GM19397 (cell line): ENCODE results near the gene NINJ2.

Experiments used
- ATAC-seq: cut with Tn5 transposase; IDR thresholded peaks from one replicate; pipeline ENCODE4 v1.9.1; 2021; ENCODE audit warnings: mild to moderate bottlenecking, moderate library complexity; ENCODE audit not compliant: unreplicated experiment

Gene NINJ2

DNA sequence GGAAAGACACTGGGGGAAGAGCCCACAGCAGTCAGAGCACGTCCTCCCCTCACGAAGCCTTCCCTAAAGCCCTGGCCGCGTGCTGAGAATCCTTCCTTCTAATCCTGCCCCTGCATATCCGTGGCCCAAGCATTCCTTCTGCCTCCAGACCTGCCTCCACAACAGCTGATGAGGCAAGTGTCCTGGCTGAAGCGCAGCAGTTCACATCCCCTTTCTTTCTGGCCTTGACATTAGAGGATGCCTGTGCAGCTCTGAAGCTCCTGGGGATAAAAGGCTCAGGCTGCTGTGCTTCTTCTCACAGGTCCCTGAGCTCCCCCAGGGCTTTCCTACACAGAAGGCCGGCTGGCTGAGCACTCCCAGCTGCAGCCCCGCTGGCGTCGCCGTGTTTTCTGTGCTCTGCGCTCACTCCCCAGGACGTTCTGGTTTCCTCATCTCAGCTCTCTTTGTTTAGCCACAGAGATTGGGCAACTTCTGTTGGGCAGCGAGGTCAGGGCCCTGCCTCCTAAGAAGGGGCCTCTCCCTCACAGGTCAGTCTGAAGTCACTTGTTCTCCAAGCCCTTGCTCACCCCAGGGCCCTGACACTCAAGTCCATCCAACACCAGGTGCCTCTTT, 45.8 kb downstream of the NINJ2 start:
- no peak for ATAC-seq

DNA sequence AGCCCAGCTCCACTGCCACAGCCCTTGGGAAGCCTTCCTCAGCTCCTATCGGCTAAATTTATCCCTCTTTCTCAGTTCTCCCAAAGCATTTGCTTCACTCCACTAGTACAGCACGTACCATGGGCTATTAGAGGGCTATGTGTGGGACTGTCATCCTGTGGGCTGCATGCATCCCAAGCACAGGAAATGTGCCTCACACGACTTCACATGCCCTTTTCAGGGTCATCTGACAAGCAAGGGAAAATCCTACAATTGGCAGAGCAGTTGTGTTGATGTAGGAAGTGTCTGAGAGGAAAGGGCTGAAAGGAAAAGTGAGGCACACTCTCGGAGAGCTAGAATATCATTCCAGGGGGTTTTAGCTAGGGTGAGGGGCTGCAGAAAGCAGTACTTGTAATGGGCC, 47.6 kb downstream of the NINJ2 start:
- ATAC-seq, result no peak

DNA sequence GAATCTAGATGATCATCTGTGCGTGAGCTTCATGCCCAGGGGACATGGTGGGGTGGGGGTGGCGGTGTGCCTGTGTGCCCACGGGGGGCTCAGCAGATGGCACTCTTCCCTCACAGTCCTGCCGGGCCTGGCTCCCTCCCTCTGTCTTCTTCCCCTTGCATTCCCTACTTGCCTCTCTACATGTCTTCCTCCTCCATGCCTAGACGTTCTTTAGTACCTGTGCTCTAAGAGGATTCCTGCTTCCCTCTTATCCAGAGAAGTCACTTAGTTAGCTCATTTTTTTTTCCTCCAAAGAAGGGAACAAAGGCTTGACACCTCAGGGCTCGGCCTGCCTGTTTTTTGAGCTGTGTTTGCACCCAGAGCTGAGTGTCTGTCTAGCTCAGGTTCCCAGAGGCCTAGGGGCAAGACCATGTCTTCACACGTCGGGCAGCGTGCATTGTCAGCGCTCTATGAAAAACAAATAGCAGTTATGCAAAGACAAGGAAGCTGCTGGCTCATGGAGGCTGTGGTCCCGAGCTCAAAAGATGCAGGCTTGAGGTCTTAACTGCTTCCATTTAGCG, 48.8 kb downstream of the NINJ2 start:
- no peak for ATAC-seq

DNA sequence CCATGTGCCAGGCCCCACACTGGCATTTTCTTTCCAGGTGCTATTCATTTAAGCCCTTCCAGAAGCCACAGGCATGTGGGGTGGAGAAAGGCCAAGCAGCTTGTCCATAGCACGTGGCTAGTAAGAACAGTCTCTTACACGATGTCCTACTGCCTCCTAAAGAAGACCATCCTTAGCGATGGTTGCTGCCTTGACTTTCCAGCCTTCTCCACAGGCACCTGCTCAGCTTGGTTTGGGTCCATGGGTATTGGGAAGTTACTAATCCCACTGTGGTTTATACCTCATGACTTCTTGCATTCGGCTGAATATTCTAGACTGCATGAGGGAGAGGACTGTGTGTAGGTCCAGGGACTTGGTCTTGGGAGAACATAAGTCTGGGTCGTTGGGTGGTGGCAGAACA, 49.2 kb downstream of the NINJ2 start:
- ATAC-seq, result no peak

DNA sequence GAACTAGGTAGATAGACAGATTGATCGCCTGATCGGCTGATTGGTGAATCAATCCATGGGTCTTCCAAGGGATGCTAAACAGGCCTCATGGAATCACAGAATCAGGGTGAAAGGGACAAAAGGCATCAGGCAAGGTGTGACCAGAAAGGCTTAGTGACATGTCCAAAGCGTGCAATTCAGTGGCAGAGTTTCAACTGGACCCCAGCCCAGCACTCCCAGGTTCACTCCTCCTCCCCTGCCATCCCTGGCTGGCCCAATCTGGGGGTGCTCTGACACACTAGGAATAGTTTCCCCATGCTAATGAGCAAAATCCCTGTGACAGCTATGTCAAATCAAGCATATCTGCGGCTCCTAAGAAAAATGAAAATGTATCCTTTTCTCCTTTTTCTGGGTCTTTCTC, 50.4 kb downstream of the NINJ2 start:
- no peak for ATAC-seq

DNA sequence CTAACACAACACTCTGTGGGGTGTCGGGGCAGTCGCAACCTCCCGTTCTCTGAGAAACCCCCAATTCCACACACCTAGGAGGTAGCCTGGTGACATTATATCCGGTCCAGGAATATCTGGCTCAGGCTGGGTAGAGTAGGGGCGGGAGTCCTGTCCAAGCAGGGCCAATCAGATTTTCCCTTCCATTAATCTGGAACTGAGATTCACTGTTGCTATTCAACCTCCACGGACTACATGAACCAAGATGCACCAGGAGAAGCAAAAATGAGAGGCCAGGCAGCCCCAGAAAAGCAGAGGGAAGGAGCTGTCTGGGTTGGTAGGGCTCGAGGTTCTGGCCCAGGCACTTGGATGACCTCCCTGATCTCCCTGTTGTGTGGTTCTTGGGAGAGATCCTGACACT, 51.0 kb downstream of the NINJ2 start:
- ATAC-seq, result no peak

DNA sequence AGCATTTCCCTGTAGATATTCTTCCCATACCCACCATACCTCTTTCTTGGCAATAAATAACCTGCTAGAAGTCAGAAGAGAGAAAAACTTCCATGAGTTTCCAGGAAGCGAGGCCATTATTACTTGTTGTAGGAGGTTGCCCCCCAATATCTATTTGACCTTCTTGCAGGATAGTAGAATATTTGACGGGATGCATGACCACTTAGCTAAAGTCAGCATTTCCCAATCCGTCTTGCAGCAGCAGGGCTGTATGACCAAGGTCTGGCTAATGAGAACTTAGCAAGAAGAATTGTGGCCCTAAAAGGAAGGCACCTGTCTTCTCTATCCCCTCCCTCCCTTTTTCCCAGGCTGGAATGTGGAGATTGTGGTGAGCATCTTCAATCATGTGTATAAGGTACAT, 51.5 kb downstream of the NINJ2 start:
- no peak for ATAC-seq

DNA sequence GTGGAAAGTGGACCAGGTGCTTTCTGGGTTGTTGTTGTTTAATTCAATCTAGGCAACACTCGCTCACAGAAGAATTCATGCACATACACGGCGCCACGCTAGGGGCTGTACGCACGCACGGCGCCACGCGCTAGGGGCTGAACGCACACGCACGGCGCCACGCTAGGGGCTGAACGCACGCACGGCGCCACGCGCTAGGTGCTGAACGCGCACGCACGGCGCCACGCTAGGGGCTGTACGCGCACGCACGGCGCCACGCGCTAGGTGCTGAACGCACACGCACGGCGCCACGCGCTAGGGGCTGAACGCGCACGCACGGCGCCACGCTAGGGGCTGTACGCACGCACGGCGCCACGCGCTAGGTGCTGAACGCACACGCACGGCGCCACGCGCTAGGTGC, 54.3 kb downstream of the NINJ2 start:
- no peak for ATAC-seq

DNA sequence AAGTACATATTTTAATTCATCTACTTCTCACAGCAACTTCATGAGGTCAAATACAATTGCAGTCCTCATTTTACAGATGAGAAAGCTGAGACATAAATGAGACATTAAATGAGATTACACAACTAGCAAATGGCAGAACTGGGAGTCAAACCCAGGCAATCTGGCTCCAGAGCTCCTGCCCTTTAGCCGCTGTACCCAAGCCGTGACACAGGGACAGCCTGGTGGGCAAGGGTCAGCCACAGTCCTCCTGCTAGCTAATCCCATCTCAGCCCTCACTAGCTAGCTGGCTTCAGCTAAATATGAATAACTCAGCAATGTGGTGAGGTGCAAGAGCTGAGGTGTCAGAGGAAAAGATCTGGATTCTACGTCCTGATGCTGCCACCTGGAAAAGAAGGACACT, 54.8 kb downstream of the NINJ2 start:
- ATAC-seq, result no peak

DNA sequence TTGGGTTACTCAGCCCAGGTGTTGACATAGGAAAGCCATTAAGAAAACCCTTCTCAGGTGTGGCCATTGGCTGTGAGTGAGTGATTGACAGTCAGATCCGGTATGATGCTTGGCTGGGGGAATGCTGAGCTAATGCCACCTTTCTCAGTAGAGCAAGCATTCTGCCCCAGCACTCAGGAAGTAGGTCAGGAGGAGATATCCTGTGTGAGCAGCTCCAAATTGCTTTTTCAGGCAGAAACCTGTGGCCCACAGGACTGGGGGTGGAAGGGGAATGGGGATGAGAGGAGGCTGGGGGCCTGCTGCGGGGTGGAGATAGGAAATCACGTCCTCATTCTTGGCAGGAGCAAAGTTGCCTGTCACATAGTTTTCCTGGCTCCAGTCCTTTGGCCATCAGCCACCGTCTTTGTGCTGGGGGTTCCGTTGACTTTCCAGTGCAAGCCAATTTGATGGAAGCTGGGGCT, 55.7 kb downstream of the NINJ2 start:
- no peak for ATAC-seq

DNA sequence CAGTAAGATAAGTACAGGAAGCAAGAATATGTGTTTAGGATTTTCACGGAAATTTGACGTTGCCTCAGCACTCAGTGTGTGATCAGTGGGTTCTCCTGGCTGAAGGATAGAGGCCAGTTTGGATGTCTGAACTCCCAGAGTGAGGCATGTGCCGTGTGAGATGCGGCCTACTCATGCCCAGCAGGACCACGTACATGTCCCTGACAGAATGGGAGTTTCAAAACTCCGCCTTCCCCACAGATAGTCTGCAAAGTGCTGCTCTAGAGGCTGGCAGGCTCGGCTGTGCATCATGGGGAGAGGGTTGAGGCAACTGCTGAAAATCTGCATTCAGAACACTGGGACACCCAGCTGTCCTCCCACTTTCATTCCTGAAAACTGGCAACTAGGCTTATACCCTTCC, 58.3 kb downstream of the NINJ2 start:
- ATAC-seq, result no peak

DNA sequence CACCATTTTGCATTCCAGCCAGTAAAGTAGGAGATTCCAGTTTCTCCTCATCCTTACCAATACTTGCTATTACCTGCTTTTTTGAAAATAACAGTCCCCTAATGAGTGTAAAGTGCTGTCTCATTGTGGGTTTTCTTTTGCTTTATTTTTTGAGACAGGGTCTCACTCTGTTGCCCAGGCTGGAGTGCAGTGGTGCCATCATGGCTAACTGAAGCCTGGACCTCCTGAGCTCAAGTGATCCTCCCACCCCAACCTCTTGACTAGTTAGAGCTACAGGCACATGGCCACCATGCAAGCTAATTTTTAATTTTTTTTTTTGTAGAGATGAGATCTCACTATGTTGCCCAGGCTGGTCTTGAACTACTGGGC, 60.6 kb downstream of the NINJ2 start:
- no peak for ATAC-seq

DNA sequence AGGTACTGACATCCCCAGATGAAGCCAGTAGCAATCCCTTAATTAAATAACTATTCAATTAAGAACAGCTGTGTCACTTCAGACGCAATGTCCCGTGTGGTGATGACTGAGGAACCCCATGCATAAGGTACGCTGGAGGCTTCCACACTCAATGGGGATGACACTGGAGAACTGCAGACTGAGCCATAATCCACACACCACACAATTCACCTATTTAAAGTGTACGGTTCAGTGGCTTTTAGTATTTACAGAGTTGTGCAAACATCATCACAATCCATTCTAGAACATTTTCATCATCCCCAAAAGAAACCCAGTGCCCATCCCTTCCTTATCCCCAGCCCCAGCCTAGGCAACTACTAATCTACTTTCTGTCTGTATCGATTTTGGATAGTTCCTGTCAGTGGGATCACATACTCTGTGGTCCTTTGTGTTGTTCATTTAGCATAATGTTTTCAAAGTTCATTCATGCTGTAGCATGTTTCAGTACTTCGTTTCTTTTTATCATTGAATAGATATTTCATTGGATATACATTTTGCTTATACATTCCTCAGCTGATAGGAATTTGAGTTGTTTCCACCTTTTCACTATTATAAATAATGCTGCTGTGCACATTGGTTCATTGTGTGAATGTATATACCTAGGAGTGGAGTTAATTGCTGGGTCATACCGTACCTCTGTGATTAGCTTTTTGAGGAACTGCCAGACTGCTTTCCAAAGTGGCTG, 61.1 kb downstream of the NINJ2 start:
- ATAC-seq, result no peak

DNA sequence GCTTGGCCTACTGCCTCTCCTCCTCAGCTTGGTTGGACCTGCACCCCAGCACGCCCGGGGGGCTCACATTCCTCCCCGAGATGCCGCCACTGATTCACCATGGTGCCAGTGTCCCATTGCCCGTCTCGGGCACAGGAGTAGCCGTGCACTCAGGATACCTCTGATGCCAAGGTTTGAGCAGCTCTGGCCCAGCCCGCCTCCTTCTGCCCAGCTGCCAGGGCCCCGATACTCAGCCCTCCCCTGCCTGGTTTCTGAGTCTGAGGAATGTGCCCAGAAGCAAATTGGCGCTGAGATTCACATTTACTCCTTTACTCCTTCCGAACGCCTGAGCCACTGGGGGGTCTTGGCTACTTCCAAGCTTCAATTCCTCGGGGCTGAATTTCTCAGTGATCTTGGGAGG, 63.5 kb downstream of the NINJ2 start:
- ATAC-seq, result no peak

DNA sequence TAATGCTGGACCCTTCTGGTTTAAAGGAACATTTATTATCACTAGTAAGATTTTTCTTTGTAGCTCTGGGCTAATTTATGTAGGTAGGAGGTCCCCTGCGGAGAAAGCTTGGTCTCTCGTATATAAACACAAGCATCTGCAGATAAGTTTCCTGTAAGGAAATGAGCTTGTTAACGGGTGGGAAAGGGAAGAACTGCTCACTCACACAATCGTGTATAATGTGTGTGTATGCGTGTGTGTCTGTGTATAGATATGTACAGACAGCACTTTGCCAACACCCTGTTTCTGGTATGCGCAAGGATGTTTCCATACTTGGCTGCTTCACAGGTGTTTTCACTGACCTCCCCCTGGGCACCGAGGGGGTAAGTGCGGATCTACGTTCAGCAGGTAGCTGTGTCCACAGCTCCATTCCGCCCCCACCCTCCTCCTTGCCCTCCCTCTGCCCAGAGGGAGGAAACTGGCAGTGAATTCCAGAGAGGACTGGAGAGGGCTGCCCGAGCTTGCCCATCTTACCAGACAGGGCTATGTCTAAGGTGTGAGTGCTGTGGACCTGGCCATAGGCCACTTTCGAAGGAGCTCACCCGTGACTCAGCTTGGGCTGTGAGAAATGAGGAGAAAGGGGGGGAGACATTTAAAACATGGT, 65.2 kb downstream of the NINJ2 start:
- ATAC-seq, result no peak

DNA sequence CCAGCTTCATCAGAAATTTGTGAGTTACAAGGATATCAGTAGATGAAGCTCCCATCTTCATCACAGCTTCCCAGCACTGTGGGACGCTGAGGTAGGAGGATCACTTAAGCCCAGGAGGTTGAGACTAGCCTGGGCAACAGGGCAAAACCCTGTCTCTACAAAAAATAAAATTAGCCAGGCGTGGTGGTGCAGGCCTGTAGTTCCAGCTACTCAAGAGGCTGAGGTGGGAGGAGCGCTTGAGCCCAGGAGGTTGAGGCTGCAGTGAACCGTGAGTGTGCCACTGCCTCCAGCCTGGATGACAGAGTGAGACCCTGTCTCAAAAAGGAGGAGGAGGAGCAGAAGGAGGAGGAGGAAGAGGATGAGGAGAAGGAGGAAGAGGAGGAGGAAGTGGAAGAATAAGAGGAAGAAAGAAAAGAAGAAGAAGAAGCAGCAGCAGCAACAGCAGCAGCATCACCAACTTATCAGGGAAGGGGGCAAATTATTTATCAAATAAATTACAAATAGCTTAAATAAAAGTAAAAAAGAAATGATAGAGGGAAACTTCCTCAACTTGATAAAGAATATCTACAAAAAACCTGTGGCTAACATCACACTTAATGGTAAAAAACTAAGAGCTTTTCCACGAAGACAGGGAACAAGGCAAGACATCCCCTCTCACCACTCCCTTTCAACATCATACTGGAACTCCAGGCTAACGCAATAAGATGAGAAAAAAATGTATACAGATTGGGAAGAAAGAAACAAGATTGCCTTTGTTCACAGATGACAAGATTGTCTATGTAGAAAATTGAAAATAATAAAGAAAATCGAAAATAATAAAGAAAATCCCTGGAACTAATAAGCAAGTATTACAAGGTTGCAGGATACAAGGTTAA, 69.6 kb downstream of the NINJ2 start:
- no peak for ATAC-seq

DNA sequence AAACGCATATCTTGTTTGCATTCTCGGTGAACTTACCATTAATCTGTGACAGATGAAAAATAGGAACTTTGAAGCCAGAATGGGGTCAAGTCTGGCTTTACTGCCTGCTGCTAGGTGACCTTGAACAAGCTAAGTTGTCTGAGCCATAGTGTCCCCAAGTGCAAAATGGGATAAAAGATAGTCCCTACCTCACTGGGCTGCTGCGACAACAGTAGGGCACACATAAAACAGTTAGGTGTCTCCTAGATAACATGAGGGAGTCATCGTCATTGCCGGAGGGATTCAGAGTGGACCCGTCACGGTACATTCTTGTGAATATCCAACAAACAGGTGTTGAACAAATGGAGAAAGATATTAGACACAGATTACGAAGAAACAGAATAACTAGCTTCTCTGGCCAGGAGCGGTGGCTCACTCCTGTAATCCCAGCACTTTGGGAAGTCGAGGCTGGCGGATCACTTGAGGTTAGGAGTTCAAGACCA, 71.2 kb downstream of the NINJ2 start:
- ATAC-seq, result no peak

DNA sequence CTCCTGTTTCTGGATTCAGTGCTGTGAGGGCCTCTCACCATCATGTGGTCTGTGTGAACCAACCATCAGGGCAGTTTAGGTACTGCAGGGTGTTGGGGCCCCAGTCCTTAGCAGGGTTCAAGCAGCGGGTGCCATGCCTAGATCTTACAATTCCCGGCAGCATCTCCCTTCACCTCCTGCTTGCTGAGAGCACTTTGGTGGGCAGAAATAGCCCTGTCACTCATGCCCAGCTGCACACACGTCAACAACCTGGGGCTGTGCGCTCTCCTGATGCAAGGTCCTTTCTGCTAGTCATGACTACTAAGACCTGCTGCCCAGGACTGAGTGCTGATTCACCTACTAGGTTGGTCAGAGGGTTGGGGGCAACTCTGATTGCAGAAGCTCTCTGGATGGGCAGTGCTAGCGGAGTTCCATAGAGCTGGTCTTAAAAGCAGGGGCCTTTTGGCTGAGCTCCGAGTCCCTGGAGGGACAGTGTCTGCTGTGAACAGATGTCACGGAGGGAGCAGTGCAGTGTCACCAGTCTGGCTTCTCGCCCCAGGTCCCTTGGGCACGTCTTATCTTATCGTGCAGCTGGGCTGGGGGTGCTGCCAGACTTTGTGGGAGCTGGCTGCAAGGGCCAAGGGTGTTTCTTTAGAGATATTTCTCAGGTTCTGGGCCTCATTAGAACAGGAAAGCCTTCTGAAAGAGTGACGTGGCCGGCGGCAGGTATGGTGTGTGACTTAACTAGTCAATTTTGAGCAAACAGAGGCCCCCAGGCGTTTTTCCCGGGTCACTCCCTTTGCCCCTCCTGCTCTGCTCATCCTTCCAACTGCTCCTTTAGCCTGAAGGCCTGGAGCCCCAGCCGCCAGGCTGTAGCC, 71.8 kb downstream of the NINJ2 start:
- ATAC-seq, result no peak

DNA sequence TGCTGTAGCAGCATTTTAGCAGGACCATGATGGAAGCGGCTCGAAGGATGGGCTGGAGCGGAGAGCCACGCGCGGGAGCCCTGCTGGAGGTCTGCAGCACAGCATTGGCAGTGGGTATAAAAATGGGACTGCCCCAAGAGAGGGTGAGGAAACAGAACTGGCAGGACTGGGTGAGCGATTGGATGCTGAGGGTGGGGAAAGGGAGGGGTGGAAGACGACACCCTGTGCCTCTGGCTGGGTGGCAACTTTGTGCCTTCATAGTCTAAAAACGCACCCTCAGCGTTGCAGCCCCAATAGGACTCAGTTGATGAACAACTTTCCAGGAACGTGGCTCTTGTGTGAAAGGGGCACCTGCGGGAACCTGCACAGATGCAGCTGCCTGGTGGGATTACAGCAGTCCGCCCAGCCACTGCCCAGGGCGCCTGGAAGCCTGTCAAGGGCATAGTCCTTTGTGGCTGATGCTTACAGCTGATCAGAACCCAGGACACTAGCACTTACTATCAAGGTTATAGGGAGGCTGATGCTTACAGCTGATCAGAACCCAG, 73.0 kb downstream of the NINJ2 start:
- ATAC-seq, result no peak

DNA sequence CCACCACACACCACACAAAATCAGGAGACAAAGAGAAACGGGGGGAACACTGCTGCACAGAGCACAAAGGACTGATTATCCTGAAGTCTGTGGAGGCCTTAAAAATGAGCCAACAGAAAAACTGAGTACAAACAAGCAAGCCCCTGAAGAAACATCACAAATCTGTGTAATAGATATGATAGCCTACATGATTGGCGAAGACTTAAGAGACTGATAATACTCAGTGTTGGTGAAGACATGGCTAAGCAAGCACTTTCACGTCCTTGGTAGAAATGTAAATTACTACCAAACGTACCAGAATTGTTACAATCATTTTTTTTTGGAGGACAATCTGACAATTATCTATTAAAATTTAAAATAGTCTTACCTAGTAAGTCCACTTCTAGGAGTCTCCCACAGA, 74.6 kb downstream of the NINJ2 start:
- no peak for ATAC-seq
